Omental fat pad (tissue), 4 donors: ENCODE measurements around the gene APCDD1L. TPM values are rescaled to one million over a fixed set of nuclear protein-coding genes. Genes with fewer than 3 reads are reported as not detected.

ENCODE experiments used
- ATAC-seq: fragments of 150-250 bp; one replicate; pipeline ENCODE4 v1.9.1; 2016; ENCODE audit warnings: mild to moderate bottlenecking, moderate library complexity; ENCODE audit not compliant: low FRiP score
- DNase-seq: peaks from one replicate; pipeline ENCODE4 v3.0.0-alpha.2; 2019; ENCODE audit warnings: low spot score
- CTCF ChIP-seq, 3 donors: fragments of 450-650 bp; IDR thresholded peaks; one replicate each; pipeline ENCODE4 v1.5.1; 2016 to 2017; ENCODE audit warnings: antibody characterized with exemption in 3 of 3, mild to moderate bottlenecking in 3 of 3, moderate library complexity in 2 of 3
- total RNA-seq, 4 donors: library from RNA; depleted of rRNA; stranded (reverse); fragments of >200 nt; gene quantifications; one replicate each; pipeline ENCODE4 v1.1.0, GENCODE V29; 2016

APCDD1L gene
- total RNA-seq, 4 donors from 2014 or later: 0.19 TPM; not detected in 3

GRCh38 chr20:58478141-58478805, 36.9 kb downstream of the APCDD1L start:
- DNase-seq: no peak
- no peak for TF ChIP-seq CTCF (IDR thresholded peaks at IDR 0.05)
- no peak for ATAC-seq

GRCh38 chr20:58475466-58475865, 39.7 kb downstream of the APCDD1L start:
- no peak for TF ChIP-seq CTCF (IDR thresholded peaks at IDR 0.05)
- DNase-seq (no peak), ATAC-seq (no peak)

- no peak for ATAC-seq
- no peak for TF ChIP-seq CTCF (IDR thresholded peaks at IDR 0.05)
- DNase-seq: no peak
These were observed 41.5 kb downstream of the APCDD1L start for GRCh38 chr20:58473453-58474425.

- ATAC-seq (no peak), DNase-seq (no peak)
- TF ChIP-seq CTCF (IDR thresholded peaks at IDR 0.05): no peak
These were observed 42.8 kb downstream of the APCDD1L start for GRCh38 chr20:58472273-58473018.

GRCh38 chr20:58471193-58472164, 43.7 kb downstream of the APCDD1L start:
- DNase-seq: no peak
- ATAC-seq: no peak
- TF ChIP-seq CTCF (IDR thresholded peaks at IDR 0.05): no peak
